HG03469 (cell line): ENCODE data around the gene KRT35.

Experiments
- ATAC-seq: cut with Tn5 transposase; IDR thresholded peaks from one replicate; pipeline ENCODE4 v1.9.1; 2021; ENCODE audit warnings: mild to moderate bottlenecking, moderate library complexity, moderate number of reproducible peaks; ENCODE audit not compliant: unreplicated experiment

The KRT35 gene

DNA sequence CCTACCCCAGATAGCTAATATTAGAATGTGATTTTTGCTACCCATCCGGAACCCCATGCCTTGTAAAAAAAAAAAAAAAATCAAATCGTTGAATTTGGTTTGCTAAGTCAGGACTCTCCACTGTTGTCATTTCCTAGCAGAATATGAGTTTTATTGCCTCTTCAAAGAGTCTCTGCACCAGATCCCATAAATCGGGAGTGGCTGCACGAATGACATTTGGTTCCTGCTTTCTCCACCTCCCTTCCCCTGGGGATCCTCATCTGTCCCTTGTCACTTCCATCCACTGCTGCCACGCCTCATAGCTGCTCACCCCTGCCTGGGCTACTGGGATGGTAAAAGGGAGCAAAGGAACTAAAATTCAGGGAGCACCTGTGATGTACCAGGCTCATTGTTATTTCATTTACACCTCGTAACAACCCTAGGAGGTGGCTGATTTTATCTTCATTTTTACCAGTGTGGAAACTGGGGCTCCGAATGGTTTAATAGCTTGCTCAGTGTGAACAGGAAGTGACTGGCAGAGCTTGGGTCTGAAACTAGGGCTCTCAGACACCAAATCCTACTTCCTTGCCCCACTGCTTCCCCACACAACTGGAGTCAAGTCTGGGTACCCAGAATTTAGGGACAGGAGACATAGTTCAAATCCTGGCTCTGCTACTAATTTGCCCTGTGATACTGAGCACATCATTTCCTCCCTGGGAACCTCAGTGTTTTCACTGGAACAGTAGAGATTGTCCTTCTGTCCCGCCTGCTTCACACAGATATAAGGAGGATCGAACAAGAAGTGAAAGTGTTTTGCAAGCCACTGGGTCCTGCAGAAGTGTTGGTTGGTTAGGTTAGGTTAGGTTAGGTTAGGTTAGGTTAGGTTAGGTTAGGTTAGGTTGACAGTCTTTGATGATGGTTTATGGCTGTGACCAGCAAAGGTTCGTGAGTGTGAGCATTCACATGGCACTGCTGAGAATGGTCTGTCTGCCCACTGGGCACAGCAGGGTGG lies 9.3 kb upstream of the KRT35 start:
- ATAC-seq, result no peak

DNA sequence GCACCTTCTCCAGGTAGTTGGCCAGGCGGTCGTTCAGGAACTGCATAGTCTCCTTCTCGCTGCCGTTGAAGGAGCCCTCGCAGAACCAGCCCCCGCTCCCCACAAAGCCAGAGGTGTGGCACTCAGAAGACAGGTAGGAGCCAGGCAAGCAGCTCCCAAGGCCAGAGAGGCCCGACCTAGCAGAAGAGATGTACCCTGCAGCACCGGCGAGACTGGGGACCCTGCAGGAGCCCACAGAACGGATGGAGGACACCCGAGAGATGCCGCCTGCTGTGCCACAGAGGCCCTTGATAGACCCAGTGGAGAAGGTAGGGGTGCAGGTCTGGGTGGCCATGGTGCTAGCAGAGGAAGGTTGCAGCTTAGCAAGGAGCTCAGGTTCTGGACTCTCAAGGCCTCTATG lies 8.6 kb upstream of the KRT35 start, which contains the start of gene KRT36:
Gene KRT36, minus strand, starts transcription at position 380 of the 400 bp plus-strand sequence. Its CDS starts 46 bp downstream, at position 334.
- ATAC-seq, result no peak

DNA sequence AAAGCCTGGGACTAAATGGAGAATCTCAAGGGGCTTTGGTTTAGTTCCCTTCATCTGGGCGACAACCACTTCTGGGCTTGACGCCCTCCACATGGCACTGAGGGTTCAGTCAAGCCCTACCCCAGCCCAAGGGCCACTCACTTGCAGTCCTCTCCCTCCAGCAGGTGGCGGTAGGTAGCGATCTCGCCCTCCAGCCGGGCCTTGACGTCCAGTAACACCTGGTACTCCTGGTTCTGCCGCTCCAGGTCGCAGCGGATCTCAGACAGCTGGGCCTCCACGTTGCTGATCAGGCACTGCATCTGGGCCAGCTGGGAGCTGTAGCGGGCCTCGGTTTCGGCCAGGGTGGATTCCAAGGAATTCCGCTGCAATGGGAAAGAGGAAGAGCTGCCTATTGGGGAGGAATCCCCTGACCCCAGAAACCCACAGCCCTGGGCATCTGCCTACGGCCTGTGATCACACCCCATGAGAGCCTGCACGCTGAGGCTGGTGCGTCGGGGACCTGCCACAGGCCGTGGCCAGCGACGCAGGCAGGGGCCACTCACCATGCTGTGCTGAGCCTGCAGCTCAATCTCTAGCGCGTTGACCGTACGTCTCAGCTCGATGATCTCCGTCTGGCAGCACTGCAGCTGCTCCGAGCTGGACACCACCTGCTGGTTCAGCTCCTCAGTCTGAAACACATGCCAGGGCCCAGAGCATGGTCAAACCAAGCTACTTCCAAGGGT lies 6.0 kb upstream of the KRT35 start:
- no peak for ATAC-seq

DNA sequence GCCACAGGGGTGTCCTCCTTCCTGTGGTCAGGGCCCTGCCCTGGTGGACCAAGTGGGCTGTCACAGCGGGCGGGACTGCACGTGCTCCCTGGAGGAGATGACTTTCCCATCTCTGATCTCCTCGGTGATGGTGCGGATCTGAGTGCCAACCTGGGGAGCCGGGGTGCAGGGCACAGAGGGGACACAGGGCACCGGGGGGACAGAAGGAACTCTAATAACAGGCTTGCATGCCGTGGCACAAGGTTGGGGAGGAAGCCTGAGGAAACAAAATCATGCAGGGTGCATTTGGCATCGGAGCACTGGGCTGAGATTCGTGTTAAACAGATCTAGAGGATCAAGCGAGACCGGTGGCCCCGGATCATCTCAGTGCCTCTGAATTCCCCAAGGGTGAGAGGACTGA lies 5.4 kb upstream of the KRT35 start:
- ATAC-seq, result no peak

DNA sequence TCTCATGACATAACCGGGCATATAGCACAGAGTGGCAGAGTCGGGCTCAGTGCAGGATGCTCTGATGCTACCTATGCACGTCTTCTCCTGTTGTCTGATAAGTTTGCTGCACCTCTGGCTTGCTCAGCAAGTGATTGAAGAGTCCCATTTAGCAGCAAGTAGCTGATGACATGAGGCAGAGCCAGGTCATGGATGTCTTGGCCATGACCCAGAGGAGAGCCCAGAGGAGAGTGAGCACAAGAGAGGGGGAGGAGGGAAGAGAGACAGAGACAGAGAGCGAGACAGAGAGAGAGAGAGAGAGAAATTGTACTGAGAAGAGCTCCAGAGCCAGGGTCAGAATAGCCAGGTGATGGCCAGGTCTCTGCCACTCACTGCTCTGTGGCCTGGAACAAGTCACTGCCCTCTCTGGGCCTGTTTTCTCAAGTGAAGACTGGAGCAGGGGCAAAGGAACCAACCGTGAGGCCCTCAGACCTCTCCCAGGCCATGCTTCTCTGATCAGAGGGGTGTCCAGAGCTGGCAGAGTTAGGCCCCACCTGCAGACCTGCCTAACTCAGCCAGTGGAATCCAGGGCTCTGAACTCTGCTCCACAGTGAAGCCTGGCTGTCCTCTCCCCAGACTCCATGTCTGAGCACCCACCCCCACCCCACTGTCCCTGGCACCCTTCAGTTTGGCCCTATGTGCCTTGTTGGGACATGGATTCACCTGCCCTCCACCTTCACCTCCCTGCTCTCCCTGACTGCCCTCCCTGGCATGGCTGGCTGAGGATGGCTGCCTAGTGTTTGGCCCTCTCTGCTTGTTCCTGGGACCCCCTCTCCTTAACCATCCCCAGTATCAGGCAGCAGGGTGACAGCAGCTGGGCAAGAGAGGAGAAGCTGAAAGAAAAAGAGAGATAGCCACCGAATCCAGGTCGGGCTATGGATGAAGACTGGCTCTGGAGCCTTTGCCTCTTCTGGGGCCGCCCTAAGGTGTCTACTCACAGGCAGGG lies 4.3 kb upstream of the KRT35 start:
- ATAC-seq, result no peak

DNA sequence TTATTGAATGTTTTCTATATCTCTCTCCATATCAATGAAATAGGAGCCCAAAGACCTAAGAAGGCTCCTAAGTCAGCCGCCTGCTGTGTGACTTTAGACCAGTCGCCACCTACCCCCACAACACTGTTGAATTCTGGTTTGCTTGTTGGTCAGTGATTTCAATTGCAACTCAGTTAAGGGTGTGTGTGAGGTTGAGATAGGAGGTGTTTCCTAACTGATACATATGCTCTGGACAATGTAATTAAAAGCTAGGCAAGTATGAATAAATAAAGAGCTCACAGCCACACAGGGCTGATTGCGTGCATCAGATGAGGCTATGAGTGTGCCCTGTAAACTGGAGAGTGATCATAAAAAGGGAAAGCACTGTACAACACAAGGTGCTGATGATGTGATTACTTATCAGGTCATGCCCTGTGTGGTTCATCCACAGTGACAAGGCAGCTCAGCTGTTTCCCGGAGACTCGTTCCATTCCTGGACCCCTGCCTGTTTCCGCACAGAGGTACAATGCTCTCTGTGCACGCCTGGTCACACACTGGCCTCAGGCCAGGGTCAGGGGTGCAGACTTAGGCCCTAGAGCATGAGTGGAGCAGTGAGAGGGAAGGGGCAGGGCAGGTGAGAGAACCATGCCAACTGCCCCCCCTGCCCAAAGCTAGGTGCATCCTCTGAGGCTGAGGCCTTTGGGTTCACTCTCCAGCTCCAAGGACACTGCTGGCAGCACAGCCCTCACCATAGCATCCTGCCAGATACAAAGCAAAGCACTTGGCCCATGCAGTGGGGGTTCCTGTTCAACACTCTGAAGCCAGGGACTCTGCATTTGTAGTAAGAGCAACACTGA lies 3.3 kb upstream of the KRT35 start:
- ATAC-seq, result no peak

DNA sequence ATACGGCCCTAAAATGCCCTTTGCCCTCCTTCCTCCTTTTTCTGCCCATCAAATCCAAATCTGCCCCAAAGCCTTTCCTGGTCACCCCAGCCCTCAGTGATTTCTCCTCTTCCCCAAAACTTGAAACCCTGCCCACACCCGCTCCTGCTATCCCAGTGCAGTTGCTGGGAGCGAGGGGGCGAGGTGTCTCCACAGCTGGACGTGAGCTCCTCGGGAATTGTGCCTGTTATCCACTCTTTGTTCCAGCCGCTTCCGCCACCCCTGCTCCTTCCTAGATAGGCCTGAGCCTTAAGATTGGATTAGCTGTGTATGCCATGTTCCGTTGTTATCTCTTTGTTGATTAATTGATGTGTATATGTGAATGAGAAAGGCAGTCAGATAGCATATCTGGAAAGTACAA lies 2.6 kb upstream of the KRT35 start:
- ATAC-seq, result no peak

DNA sequence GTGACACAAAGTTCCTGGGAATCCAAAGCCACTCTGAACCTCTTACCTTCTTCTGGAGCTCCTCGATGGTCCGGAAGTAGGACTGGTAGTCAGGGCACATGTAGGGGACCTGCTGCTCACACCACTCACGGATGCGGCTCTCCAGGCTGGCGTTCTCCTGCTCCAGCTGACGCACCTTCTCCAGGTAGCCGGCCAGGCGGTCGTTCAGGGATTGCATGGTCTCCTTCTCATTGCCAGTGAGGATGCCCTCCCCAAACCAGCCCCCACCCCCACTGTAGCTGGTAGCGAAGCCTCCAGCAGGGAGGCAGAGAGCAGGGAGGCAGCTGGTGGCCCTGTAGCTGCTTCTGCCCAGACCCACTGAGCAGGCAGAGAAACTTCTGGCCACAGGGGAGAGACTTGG lies 370 bp downstream of the KRT35 start:
- no peak for ATAC-seq

DNA sequence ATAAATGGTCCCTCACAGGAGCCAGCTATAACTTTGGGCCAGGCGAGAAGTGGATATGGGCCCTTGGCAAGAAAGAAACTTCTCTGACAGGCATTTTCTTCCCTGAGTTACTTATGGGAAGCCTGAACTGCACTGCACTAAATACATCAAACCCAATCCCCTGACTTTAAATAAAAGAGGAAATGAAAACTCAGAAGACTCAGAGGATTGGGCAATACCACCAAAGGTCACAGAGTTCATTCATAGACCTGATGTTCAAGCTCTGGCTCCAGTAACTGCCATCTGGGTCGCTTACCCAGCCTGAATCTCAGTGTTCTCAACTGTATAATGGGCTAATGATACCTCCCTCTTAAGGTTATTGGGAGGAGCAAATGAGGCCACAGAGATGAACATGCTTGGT lies 815 bp downstream of the KRT35 start:
- no peak for ATAC-seq

DNA sequence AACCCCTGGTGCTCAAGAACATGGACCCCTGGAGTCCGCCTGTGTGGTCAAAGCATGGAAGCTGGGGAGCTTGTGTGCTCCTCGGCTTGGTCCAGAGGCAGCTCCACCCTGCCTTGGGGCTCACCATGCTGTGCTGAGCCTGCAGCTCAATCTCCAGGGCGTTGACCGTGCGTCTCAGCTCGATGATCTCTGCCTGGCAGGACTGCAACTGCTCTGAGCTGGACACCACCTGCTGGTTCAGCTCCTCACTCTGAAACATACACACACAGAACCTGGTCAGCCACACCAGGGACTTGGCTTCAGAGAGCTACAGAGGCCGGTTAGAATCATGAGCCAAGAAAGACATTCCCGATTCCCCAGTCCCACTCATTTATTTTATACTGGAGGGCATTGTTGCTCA lies 2.7 kb downstream of the KRT35 start:
- ATAC-seq, result no peak

DNA sequence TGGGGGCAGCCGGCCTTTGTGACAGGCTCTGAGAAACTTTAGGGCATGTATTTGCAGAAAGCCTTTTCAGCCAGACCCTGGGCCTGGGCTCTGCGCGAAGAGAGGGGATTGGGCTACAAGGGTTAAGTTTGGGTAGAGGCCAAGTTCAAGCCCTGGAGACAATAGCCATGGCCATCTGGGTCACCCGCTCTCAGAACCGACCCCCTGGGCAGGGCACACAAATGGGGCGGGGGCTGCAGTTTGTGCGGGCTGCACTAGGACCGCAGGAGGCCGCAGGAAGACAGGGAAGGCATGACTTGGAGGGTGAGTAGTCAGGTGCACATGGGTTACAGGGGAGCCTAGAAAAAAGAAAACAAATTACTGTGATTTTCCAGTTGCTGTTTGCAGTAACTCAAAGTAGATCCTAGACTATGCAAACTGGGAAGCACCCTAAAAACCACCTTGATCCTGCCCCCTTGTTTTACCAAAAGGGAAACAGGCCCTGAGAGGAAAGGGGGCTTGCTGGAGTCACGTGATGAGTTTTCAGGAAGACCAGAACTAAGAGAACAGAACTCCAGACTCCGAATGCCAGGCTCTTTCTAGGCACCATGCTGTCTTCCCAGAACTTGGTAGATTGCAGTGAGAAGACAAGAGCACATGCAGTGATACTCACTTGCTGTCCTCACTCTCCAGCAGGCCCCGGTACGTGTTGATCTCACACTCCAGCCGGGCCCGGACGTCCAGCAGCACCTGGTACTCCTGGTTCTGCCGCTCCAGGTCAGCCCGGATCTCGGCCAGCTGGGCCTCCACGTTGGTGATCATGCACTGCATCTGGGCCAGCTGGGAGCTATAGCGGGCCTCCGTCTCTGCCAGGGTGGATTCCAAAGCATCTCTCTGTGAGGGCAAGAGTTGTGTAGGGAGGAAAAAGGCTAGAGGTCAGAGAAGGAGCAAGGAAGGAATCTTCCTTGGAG lies 3.8 kb downstream of the KRT35 start:
- ATAC-seq, result no peak

DNA sequence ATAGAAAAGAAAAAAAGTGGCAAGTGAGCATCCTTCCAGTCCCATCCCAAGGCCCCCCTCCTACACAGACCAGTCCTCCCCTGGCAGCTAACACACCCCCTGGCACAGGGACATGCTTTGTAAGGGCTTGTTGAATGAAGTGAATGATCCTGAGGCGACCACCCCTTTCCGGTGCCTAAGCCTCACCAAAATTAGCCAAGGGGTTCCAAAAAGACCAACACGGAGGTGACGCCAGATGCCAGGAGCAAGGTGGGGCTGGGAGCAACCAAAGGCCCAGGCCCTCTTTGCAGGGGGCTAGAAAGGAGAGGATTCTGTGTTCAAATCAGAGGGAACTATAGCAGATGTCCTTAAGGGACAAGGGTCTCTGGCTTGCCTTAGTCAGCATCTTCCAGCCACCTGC lies 5.5 kb downstream of the KRT35 start:
- ATAC-seq, result no peak

DNA sequence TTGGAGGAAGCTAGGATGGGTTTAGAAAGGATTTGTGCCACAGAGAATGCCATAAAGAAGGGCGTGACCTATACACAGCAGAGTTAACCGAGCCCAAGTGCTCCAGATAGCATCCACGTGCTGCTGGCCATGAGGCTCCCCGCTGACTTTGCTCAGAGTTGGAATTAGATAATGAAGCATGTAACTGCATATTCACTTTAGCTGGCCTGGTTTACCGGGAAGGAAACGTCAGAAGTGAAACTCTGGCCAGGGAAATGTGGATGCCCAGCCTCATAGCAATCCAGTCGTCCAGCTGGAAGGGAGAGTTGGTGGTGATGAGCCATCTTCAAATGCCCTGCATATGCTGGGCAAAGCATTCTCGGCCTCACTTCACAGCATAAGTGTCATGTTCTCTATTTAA lies 6.1 kb downstream of the KRT35 start:
- no peak for ATAC-seq

DNA sequence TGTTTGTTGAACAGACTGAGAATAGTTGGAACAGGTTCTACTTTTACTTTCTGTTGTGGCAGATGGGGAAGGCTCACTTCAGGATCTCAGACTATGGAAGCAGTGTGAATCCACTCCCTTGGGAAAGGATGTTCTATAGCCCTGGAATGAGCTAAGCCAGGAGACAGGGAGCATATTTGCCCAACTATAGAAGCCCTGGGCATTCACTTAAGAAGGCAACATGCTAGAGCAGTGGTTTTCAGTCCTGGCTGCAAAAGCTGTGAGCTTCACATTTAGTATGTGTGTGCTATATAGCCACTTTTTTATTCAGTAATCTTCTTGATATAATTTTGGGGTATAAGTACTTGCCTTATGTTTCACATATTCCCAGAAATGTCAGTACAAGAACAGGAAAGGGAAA lies 12.6 kb downstream of the KRT35 start:
- no peak for ATAC-seq

DNA sequence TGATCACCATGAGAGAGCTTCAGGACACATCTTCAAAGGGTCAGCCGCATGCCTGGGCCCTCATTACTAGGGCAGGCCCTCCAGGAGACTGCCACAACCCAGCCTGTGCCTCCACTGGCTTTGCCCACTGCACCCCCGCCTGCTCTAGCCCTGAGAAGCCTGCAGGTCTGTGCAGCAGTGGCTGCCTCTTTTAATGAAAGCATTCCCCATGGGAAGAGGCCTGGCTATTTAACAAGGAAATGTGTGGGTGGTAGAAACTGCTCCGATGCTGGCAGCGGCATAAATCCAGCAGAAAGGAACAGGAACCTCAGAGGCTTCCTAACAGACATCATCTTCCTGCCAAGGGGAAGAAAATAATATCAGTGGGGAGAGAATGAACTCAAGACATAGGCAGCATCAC lies 13.4 kb downstream of the KRT35 start:
- ATAC-seq, result no peak

DNA sequence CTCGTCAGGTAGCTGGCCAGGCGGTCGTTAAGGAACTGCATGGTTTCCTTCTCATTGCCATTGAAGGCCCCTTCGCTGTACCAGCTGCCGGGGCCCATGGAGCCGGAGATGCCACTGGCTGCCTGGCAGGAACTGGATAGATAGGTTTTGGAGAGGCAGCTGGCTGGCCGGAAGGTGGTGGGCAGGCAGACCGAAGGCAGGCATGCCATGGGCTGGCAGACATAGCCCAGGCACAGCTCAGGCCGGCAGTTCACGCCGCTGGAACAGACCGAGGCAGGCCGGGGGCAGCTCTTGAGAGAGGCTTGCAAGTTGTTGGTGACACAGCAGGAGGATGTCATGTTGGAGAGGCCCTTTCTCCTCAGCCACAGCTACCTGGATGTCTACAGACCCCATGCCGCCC lies 14.0 kb downstream of the KRT35 start, which contains the start of gene KRT32:
Gene KRT32, minus strand, starts transcription at position 399 of the 400 bp plus-strand sequence. Its CDS starts 61 bp downstream, at position 338.
- ATAC-seq, result no peak

DNA sequence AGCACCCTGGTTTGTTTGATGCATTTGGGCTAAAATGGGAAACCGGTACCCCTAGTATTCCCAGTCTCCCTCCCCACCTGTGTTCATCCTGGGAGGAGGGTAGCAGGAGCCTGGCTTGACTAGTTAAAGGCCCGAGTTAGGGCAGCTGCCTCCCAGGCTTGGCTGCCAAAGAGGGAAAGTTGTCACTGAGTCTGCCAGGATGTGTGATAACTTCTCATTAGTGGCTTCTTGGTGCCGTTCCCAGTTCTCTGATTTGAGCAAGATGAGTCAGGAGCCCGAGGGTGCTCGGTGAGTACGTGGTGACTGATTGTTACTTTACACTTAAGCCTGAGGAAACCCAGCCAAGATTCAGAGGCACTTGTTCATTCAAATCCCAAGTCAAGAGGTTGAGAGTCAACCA lies 16.3 kb downstream of the KRT35 start:
- ATAC-seq, result no peak

DNA sequence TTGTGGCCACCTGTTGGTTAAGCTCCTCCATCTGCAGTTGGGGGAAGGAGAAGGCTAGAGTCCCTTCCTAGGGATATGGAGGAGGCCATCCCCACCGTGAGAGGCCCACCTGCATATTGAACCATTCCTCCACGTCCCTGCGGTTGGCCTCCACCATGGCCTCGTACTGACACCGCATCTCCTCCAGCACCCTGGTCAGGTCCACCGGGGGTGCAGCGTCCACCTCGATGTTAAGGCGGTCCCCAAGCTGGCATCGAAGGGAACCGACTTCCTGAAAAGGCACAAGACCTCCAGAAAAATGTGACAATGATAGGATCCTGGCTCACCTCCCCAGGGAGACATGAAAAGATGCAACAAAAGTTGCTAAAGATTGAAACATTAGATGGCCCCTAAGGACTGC lies 16.8 kb downstream of the KRT35 start:
- no peak for ATAC-seq

DNA sequence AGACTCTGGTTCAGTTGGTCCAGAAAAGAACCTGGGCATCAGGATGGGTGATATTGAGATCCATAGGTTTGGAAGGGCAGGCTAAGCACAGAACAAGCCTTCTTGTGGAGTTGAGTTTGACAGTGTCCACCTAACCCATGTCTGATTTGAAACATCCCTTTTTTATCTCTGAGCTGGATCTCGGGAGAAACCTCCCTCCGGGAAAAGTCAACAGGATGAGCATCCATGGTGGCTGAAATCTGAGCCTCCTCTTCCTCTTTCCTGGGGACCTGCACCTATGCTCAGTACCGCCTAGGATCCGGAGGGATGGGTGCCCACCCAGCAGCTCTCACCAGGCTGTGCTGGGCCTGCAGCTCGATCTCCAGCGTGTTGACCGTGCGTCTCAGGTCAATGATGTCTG lies 17.2 kb downstream of the KRT35 start:
- ATAC-seq, result no peak
